Measurements from ENCODE around the gene CAMTA1. TPM values are rescaled to one million over a fixed set of nuclear protein-coding genes. Genes with fewer than 3 reads are reported as not detected.

The CAMTA1 gene
- polyA plus RNA-seq, 2 donors = 61.1 to 75.0 TPM

DNA sequence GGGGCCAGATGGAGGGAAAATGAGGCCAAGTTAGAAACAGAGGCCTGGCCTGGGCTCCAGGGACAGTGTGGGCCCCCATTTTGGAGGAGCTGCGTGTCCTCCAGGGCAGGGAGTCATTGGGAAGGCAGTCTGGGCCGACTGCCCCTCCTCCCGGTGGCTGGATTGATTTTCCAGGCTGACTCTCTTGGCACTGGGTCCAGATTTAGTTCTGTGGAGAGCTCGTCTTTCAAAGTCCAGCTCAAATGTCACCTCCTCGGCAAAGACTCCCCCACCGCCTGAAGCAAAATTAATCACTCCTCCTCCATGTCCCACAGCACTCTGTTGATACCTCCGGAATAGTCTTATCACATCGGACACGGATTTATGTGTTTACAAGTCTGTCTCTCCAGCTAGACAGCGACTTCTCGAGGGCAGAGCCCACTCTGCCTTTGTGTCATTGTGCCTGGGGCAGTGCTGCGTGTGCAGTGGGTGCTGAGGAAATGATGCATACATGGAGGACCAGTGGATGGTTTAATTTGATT, 175.1 kb downstream of the CAMTA1 start:
- no peak overlapping the region for H3K27ac ChIP-seq (ENCODE audit: low read depth in 2 of 2, low read length in 1 of 2)
- H3K9me3 ChIP-seq (ENCODE audit: control insufficient read depth in 2 of 2, insufficient read depth in 1 of 2, low read depth in 1 of 2, low read length in 1 of 2) = peaks cover 0 to 3% of the 10 kb centered on the region in 2 donors
- 21 to 24% methylated on average over 11 to 12 of the region's 12 CpGs for WGBS, 2 donors
- H3K4me3 ChIP-seq (ENCODE audit: low read depth in 1 of 2, low read length in 2 of 2) = no peak overlapping the region
- H3K4me1 ChIP-seq (ENCODE audit: control insufficient read depth in 2 of 2, insufficient read depth in 2 of 2, low read length in 1 of 2) = peaks cover 2 to 7% of the 10 kb centered on the region in 2 donors
- H3K27me3 ChIP-seq (ENCODE audit: control insufficient read depth in 1 of 2, insufficient read depth in 2 of 2, low read length in 2 of 2) = peaks cover 0 to 3% of the 10 kb centered on the region in 2 donors
- H3K36me3 ChIP-seq (ENCODE audit: control insufficient read depth in 2 of 2, insufficient read depth in 2 of 2, low read length in 1 of 2) = no peaks in the 10 kb centered on the region

DNA sequence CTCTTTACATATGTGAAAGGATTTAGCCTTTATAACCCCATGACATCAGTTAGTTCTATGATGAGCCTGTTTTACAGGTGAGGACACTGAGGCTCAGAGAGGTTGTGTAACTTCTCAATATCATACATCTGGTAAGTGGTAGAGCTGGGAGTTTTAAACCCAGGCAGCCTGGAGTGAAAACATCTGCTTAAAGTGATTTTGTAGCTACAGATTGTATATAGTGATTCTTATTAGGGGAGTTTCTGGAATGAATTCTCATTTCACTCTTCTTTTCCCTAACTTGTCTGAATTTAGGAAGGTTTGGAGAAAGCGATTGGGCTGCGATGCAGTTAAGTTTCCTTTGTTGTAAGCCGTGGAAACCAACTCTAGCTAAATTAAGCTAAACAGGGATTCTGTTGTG, 175.6 kb downstream of the CAMTA1 start:
- H3K4me3 ChIP-seq (ENCODE audit: low read depth in 1 of 2, low read length in 2 of 2) = no peak overlapping the region
- no peak overlapping the region for H3K27ac ChIP-seq (ENCODE audit: low read depth in 2 of 2, low read length in 1 of 2)
- peaks cover 2 to 7% of the 10 kb centered on the region in 2 donors for H3K4me1 ChIP-seq (ENCODE audit: control insufficient read depth in 2 of 2, insufficient read depth in 2 of 2, low read length in 1 of 2)
- peaks cover 0 to 3% of the 10 kb centered on the region in 2 donors for H3K9me3 ChIP-seq (ENCODE audit: control insufficient read depth in 2 of 2, insufficient read depth in 1 of 2, low read depth in 1 of 2, low read length in 1 of 2)
- peaks cover 0 to 3% of the 10 kb centered on the region in 2 donors for H3K27me3 ChIP-seq (ENCODE audit: control insufficient read depth in 1 of 2, insufficient read depth in 2 of 2, low read length in 2 of 2)
- H3K36me3 ChIP-seq (ENCODE audit: control insufficient read depth in 2 of 2, insufficient read depth in 2 of 2, low read length in 1 of 2) = no peaks in the 10 kb centered on the region
- WGBS, 2 donors = 79% methylated on average over 3 of the region's 3 CpGs

DNA sequence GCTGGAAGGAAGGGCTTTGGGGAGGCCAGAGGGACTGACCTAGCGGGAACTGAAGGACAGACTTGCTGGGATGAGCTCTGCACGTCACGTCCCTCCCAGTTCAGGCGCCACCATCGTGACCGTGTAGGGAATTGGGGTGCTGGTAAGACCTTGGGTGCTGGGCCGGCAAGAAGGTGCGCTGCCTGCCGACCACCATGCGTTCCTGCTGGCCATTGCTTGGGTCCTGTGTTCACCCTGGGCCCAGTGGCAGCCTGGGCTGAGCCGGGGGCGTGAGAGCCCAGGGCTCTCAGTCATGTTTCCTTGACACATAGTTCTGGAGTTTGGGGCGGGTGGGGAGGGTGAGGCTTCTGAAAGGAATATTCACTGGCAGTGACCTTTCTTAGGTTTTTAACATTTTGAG, 176.0 kb downstream of the CAMTA1 start:
- Histone ChIP-seq H3K4me3 (ENCODE audit: low read depth in 1 of 2, low read length in 2 of 2) (no peak overlapping the region), H3K9me3 (ENCODE audit: control insufficient read depth in 2 of 2, insufficient read depth in 1 of 2, low read depth in 1 of 2, low read length in 1 of 2) (peaks cover 0 to 3% of the 10 kb centered on the region in 2 donors), H3K27me3 (ENCODE audit: control insufficient read depth in 1 of 2, insufficient read depth in 2 of 2, low read length in 2 of 2) (peaks cover 0 to 3% of the 10 kb centered on the region in 2 donors), H3K27ac (ENCODE audit: low read depth in 2 of 2, low read length in 1 of 2) (no peak overlapping the region), H3K36me3 (ENCODE audit: control insufficient read depth in 2 of 2, insufficient read depth in 2 of 2, low read length in 1 of 2) (no peaks in the 10 kb centered on the region), H3K4me1 (ENCODE audit: control insufficient read depth in 2 of 2, insufficient read depth in 2 of 2, low read length in 1 of 2) (peaks cover 2 to 7% of the 10 kb centered on the region in 2 donors)
- WGBS, 2 donors = 84 to 93% methylated on average over 13 of the region's 13 CpGs

DNA sequence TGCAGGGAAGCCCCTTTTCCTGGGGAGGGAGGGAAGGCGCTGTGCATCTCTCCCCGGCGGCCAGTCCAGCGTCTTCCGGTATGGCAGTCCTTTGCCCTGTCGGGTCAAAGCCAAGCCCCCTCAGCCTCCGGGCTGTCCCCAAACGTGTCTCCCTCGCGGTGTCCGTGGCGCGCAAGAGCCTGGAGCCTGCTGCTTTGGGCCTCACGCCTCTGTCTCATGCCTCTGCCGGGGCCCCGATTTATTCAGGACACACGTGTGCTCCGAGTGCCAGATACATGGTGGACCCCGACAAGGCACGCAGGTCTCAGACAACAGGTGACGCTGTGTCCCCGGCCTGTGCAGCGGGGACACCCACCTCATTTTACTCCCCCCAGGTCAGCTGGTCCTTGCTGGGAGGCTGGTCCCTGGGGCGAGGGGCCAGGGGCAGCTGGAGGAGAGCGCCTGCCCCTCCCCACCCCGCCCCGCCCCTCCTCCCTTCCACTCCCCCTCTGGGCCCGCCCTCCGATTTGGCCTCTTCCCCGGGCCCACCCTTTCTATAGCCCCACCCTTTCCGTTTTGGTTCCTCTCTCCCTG, 176.7 kb downstream of the CAMTA1 start:
- Histone ChIP-seq H3K27me3 (ENCODE audit: control insufficient read depth in 1 of 2, insufficient read depth in 2 of 2, low read length in 2 of 2) (peaks cover 0 to 3% of the 10 kb centered on the region in 2 donors), H3K4me1 (ENCODE audit: control insufficient read depth in 2 of 2, insufficient read depth in 2 of 2, low read length in 1 of 2) (peaks cover 2 to 7% of the 10 kb centered on the region in 2 donors), H3K4me3 (ENCODE audit: low read depth in 1 of 2, low read length in 2 of 2) (no peak overlapping the region), H3K9me3 (ENCODE audit: control insufficient read depth in 2 of 2, insufficient read depth in 1 of 2, low read depth in 1 of 2, low read length in 1 of 2) (peaks cover 0 to 3% of the 10 kb centered on the region in 2 donors), H3K36me3 (ENCODE audit: control insufficient read depth in 2 of 2, insufficient read depth in 2 of 2, low read length in 1 of 2) (no peaks in the 10 kb centered on the region), H3K27ac (ENCODE audit: low read depth in 2 of 2, low read length in 1 of 2) (no peak overlapping the region)
- 25 to 42% methylated on average over 24 to 31 of the region's 31 CpGs for WGBS, 2 donors

DNA sequence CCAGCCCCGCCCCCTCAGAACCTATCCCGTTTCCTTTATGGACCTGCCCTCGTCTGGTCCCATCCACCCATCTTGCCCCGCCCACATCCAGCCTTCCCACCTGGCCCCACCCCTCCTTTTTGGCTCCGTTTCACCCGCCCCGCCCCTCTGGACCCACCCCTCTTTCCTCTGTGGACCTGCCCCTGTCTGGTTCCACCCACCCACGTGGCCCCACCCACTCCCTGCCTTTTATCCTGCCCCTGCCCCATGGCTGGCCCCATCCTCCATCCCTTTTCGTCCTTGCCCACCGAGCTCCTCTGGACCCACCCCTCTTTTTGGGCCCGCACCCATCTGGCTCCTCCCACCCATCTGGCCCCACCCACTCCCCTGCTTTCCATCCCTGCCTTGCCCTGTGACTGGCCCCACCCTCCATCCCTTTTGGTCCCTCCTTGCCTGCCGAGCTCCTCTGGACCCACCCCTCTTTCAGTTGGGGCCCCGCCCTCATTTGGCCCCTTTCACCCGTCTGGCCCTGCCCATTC, 177.3 kb downstream of the CAMTA1 start:
- no peak overlapping the region for H3K27ac ChIP-seq (ENCODE audit: low read depth in 2 of 2, low read length in 1 of 2)
- H3K36me3 ChIP-seq (ENCODE audit: control insufficient read depth in 2 of 2, insufficient read depth in 2 of 2, low read length in 1 of 2) = no peaks in the 10 kb centered on the region
- peaks cover 0 to 3% of the 10 kb centered on the region in 2 donors for H3K9me3 ChIP-seq (ENCODE audit: control insufficient read depth in 2 of 2, insufficient read depth in 1 of 2, low read depth in 1 of 2, low read length in 1 of 2)
- H3K4me3 ChIP-seq (ENCODE audit: low read depth in 1 of 2, low read length in 2 of 2) = no peak overlapping the region
- peaks cover 2 to 7% of the 10 kb centered on the region in 2 donors for H3K4me1 ChIP-seq (ENCODE audit: control insufficient read depth in 2 of 2, insufficient read depth in 2 of 2, low read length in 1 of 2)
- 5% methylated on average over 12 to 14 of the region's 14 CpGs for WGBS, 2 donors
- peaks cover 0 to 3% of the 10 kb centered on the region in 2 donors for H3K27me3 ChIP-seq (ENCODE audit: control insufficient read depth in 1 of 2, insufficient read depth in 2 of 2, low read length in 2 of 2)

DNA sequence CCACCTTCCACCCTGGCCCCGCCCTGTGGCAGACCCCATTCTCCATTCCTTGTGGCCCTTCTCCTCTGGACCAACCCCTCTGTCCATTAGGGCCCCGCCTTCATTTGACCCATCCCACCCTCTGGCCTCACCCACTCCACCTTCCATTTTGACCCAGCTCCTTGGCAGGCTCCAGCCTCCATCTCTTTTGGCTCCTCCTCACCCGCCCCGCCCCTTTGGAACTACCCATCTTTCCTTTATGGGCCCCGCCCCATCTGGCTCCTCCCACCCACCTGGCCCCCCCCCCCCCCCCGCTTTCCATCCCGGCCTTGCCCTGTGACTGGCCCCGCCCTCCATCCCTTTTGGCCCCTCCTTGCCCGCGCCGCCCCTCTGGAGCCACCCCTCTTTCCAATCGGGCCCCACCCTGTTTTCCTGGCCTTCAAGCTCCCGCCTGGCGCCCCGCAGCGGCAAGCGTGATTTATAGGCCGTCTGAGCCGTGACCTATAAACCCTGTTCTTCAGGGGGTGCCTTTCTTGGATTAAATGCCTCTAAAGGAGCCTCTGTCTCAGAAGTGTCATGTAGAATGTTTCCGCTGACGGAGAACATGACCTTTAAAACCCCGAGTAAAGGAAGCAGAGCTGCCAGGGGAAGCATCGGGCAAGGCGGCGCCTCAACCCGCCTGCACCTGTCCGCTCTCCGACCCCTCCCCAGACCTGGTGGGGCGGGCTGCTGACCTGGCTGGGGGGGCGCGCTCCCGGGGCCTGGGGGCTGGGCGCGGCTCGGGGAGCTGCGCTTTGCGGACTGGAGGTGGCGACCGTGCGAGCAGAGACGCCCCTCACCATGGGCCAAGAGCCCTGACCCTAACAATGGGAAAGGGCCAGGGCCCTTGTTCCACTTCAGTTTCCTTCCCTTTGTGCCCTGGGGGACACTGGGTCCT, 178.0 kb downstream of the CAMTA1 start:
- 9 to 15% methylated on average over 39 to 41 of the region's 41 CpGs for WGBS, 2 donors
- H3K4me1 ChIP-seq (ENCODE audit: control insufficient read depth in 2 of 2, insufficient read depth in 2 of 2, low read length in 1 of 2) = peaks cover 2 to 7% of the 10 kb centered on the region in 2 donors
- peaks cover 0 to 3% of the 10 kb centered on the region in 2 donors for H3K9me3 ChIP-seq (ENCODE audit: control insufficient read depth in 2 of 2, insufficient read depth in 1 of 2, low read depth in 1 of 2, low read length in 1 of 2)
- no peak overlapping the region for H3K27ac ChIP-seq (ENCODE audit: low read depth in 2 of 2, low read length in 1 of 2)
- H3K4me3 ChIP-seq (ENCODE audit: low read depth in 1 of 2, low read length in 2 of 2) = no peak overlapping the region
- H3K36me3 ChIP-seq (ENCODE audit: control insufficient read depth in 2 of 2, insufficient read depth in 2 of 2, low read length in 1 of 2) = no peaks in the 10 kb centered on the region
- H3K27me3 ChIP-seq (ENCODE audit: control insufficient read depth in 1 of 2, insufficient read depth in 2 of 2, low read length in 2 of 2) = peaks cover 0 to 3% of the 10 kb centered on the region in 2 donors

DNA sequence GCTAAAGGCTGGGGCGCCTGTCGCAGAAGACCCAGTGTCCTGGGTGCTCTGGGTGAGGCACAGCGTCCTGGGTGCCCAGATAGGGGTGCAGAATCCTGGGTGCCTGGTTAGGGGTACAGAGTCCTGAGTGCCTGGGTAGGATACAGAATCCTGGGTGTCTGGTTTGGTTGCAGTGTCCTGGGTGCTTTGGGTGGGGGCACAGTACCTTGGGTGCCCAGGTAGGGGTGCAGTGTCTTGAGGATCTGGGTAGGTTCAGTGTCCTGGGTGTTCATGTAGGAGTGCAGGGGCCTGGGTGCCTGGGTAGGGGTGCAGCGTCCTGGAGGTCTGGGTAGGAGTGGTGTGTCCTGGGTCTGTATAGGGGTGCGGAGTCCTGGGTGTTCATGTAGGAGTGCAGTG, 178.7 kb downstream of the CAMTA1 start:
- Histone ChIP-seq H3K36me3 (ENCODE audit: control insufficient read depth in 2 of 2, insufficient read depth in 2 of 2, low read length in 1 of 2) (no peaks in the 10 kb centered on the region), H3K9me3 (ENCODE audit: control insufficient read depth in 2 of 2, insufficient read depth in 1 of 2, low read depth in 1 of 2, low read length in 1 of 2) (peaks cover 0 to 3% of the 10 kb centered on the region in 2 donors), H3K27me3 (ENCODE audit: control insufficient read depth in 1 of 2, insufficient read depth in 2 of 2, low read length in 2 of 2) (peaks cover 0 to 3% of the 10 kb centered on the region in 2 donors), H3K27ac (ENCODE audit: low read depth in 2 of 2, low read length in 1 of 2) (no peak overlapping the region), H3K4me1 (ENCODE audit: control insufficient read depth in 2 of 2, insufficient read depth in 2 of 2, low read length in 1 of 2) (peaks cover 2 to 7% of the 10 kb centered on the region in 2 donors), H3K4me3 (ENCODE audit: low read depth in 1 of 2, low read length in 2 of 2) (no peak overlapping the region)
- 78 to 88% methylated on average over 5 of the region's 5 CpGs for WGBS, 2 donors

DNA sequence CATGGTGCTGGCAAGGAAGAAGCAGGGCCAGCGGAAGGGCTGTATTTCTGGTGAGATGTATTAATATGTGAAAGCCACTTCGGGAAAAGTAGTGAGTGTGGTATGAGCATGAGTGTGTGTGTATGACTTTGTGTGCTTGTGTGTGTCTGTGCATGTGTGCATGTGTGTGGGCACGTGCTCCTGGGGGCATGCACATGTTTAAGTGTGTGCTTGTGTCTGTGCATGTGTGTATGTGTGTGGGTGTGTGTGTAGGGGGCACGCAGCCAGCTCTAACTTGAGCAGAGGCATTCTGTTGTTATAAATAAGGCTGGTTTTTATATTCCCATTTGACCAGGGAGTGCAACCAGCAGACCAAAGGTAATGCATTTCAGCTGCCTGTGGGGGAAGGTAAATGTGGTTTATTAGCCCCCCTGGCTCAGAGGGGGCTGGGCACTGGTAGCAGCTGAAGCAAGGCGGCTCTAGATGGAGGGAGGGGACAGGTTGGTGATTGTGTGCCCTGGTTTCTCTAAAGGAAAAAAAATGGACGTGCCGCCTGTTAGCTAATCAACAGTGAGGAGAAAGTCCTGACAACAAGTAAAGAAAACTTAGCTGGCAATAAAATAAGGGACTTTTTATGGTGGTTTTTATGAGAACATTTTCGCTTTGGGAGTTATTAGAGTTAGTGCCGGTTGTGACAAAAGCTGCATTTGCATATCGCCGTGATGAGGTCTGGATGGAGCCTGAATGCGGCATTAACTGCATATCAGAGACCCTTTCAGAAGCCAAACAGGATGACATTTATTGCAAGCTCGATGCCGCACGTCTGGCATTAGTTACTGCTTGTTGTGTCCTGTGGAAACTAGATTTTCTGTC, 180.1 kb downstream of the CAMTA1 start:
- H3K27ac ChIP-seq (ENCODE audit: low read depth in 2 of 2, low read length in 1 of 2) = no peak overlapping the region
- 55 to 60% methylated on average over 15 of the region's 15 CpGs for WGBS, 2 donors
- H3K4me3 ChIP-seq (ENCODE audit: low read depth in 1 of 2, low read length in 2 of 2) = no peak overlapping the region
- peaks cover 0 to 3% of the 10 kb centered on the region in 2 donors for H3K9me3 ChIP-seq (ENCODE audit: control insufficient read depth in 2 of 2, insufficient read depth in 1 of 2, low read depth in 1 of 2, low read length in 1 of 2)
- H3K27me3 ChIP-seq (ENCODE audit: control insufficient read depth in 1 of 2, insufficient read depth in 2 of 2, low read length in 2 of 2) = peaks cover 0 to 3% of the 10 kb centered on the region in 2 donors
- H3K36me3 ChIP-seq (ENCODE audit: control insufficient read depth in 2 of 2, insufficient read depth in 2 of 2, low read length in 1 of 2) = no peaks in the 10 kb centered on the region
- peaks cover 2 to 7% of the 10 kb centered on the region in 2 donors for H3K4me1 ChIP-seq (ENCODE audit: control insufficient read depth in 2 of 2, insufficient read depth in 2 of 2, low read length in 1 of 2)

DNA sequence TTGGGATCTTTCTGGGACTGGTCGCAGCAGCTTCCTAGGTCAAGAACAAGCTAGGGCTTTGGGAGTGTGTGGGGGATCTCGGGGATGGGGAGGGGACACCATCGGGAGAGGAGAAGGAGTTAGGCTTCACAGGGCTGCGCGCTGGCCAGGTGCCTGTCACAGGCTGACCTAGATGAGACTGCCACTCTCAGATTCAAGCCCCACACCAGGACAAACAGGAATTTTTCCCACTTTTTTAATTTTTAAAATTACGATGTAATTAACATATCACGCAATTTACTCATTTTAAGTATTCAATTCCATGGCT, 180.6 kb downstream of the CAMTA1 start:
- Histone ChIP-seq H3K27me3 (ENCODE audit: control insufficient read depth in 1 of 2, insufficient read depth in 2 of 2, low read length in 2 of 2) (peaks cover 0 to 3% of the 10 kb centered on the region in 2 donors), H3K4me1 (ENCODE audit: control insufficient read depth in 2 of 2, insufficient read depth in 2 of 2, low read length in 1 of 2) (peaks cover 2 to 7% of the 10 kb centered on the region in 2 donors), H3K27ac (ENCODE audit: low read depth in 2 of 2, low read length in 1 of 2) (no peak overlapping the region), H3K9me3 (ENCODE audit: control insufficient read depth in 2 of 2, insufficient read depth in 1 of 2, low read depth in 1 of 2, low read length in 1 of 2) (peaks cover 0 to 3% of the 10 kb centered on the region in 2 donors), H3K4me3 (ENCODE audit: low read depth in 1 of 2, low read length in 2 of 2) (no peak overlapping the region), H3K36me3 (ENCODE audit: control insufficient read depth in 2 of 2, insufficient read depth in 2 of 2, low read length in 1 of 2) (no peaks in the 10 kb centered on the region)
- 75 to 83% methylated on average over 7 of the region's 7 CpGs for WGBS, 2 donors
